DND-41 (cell line): ENCODE measurements around the gene ITPRID1.

Experiments
- ATAC-seq: fragments of 200-7000 bp; cut with Tn5 transposase; 3 replicates; pipeline ENCODE4 v1.9.1; 2021; ENCODE audit warnings: low read depth; ENCODE audit not compliant: insufficient read depth
- DNase-seq: peaks from one replicate; pipeline ENCODE4 v3.0.0-alpha.2; 2020
- H2AFZ ChIP-seq: 2 replicates; pipeline ENCODE4 v1.6.0; 2012; ENCODE audit warnings: low read depth, low read length
- H3K27ac ChIP-seq: 2 replicates; pipeline ENCODE4 v1.5.1; 2012; ENCODE audit warnings: low read length, inconsistent platforms
- H3K27me3 ChIP-seq: fragments of 200-600 bp; sonication (generic); 2 replicates; pipeline ENCODE4 v1.6.0; 2012; ENCODE audit warnings: low read length, mild to moderate bottlenecking, inconsistent platforms; ENCODE audit not compliant: insufficient read depth, poor library complexity
- H3K36me3 ChIP-seq: 2 replicates; pipeline ENCODE4 v1.5.1; 2012; ENCODE audit warnings: low read length, inconsistent platforms; ENCODE audit not compliant: insufficient read depth
- H3K4me1 ChIP-seq: 2 replicates; pipeline ENCODE4 v1.5.1; 2012; ENCODE audit warnings: mild to moderate bottlenecking, low read length; ENCODE audit not compliant: insufficient read depth
- H3K4me2 ChIP-seq: 2 replicates; pipeline ENCODE4 v1.6.0; 2012; ENCODE audit warnings: mild to moderate bottlenecking, moderate library complexity, low read length, inconsistent platforms; ENCODE audit not compliant: insufficient read depth
- H3K4me3 ChIP-seq, 2 experiments: fragments of 200-600 bp in 1 of 2; shearing (Covaris generic) in 1 of 2; 2 replicates each; pipeline ENCODE4 v1.5.1; 2012 to 2016; ENCODE audit warnings: inconsistent platforms in 2 of 2, low read length in 2 of 2, mild to moderate bottlenecking in 2 of 2, low read depth in 1 of 2, moderate library complexity in 1 of 2
- H3K79me2 ChIP-seq: 2 replicates; pipeline ENCODE4 v1.6.0; 2012; ENCODE audit warnings: low read length, inconsistent platforms; ENCODE audit not compliant: insufficient read depth
- H3K9ac ChIP-seq: 2 replicates; pipeline ENCODE4 v1.6.0; 2012; ENCODE audit warnings: low read depth, mild to moderate bottlenecking, inconsistent platforms, low read length, moderate library complexity
- H3K9me3 ChIP-seq: 2 replicates; pipeline ENCODE4 v1.5.1; 2012; ENCODE audit warnings: low read length, moderate library complexity, mild to moderate bottlenecking, inconsistent platforms; ENCODE audit not compliant: insufficient read depth, severe bottlenecking
- H4K20me1 ChIP-seq: 2 replicates; pipeline ENCODE4 v1.6.0; 2012; ENCODE audit warnings: low read length; ENCODE audit not compliant: insufficient read depth
- CTCF ChIP-seq: IDR thresholded peaks from 2 replicates; pipeline ENCODE4 v1.5.1; 2012; ENCODE audit warnings: borderline replicate concordance, low read length, moderate library complexity, mild to moderate bottlenecking; ENCODE audit not compliant: poor library complexity, severe bottlenecking; ENCODE audit errors: extremely low read depth
- EZH2 ChIP-seq: IDR thresholded peaks from 3 replicates; pipeline ENCODE4 v1.6.1; 2012; ENCODE audit warnings: borderline replicate concordance, low read depth, mild to moderate bottlenecking, moderate library complexity, low read length, inconsistent platforms; ENCODE audit not compliant: severe bottlenecking

Gene ITPRID1

GRCh38 chr7:31633894-31634494 lies 120.1 kb downstream of the ITPRID1 start:
- H3K4me1 ChIP-seq = no peaks in the 10 kb centered on the region
- no peaks in the 10 kb centered on the region for H3K79me2 ChIP-seq
- H3K9ac ChIP-seq = no peak overlapping the region
- TF ChIP-seq EZH2 = no peak
- TF ChIP-seq CTCF = peak; percentile 71
- H3K4me3 ChIP-seq = no peak overlapping the region
- H3K27me3 ChIP-seq = no peaks in the 10 kb centered on the region
- no peak overlapping the region for H2AFZ ChIP-seq
- DNase-seq = peak; percentile 19
- H3K4me2 ChIP-seq = no peak overlapping the region
- H3K9me3 ChIP-seq = no peaks in the 10 kb centered on the region
- H3K36me3 ChIP-seq = no peaks in the 10 kb centered on the region
- H3K27ac ChIP-seq = no peak overlapping the region
- peak; percentile 53; the same call in 1 of the 3 replicates for ATAC-seq
- H4K20me1 ChIP-seq = no peaks in the 10 kb centered on the region

GRCh38 chr7:31640381-31640780 lies 126.5 kb downstream of the ITPRID1 start:
- TF ChIP-seq EZH2 (no peak), CTCF (no peak)
- Histone ChIP-seq H3K79me2 (no peaks in the 10 kb centered on the region), H3K4me3 (no peak overlapping the region), H3K4me1 (no peaks in the 10 kb centered on the region), H4K20me1 (no peaks in the 10 kb centered on the region), H2AFZ (no peak overlapping the region), H3K4me2 (no peak overlapping the region), H3K9me3 (no peaks in the 10 kb centered on the region), H3K27ac (no peak overlapping the region), H3K27me3 (no peaks in the 10 kb centered on the region), H3K36me3 (no peaks in the 10 kb centered on the region), H3K9ac (no peak overlapping the region)
- ATAC-seq (no peak), DNase-seq (no peak)

- TF ChIP-seq EZH2 (no peak), CTCF (no peak)
- Histone ChIP-seq H3K4me2 (no peak overlapping the region), H3K4me1 (no peaks in the 10 kb centered on the region), H3K9me3 (no peaks in the 10 kb centered on the region), H3K27ac (no peak overlapping the region), H3K36me3 (no peaks in the 10 kb centered on the region), H3K27me3 (peaks cover 2% of the 10 kb centered on the region), H3K79me2 (no peaks in the 10 kb centered on the region), H3K9ac (no peak overlapping the region), H2AFZ (no peak overlapping the region), H3K4me3 (no peak overlapping the region), H4K20me1 (no peaks in the 10 kb centered on the region)
- ATAC-seq (no peak), DNase-seq (no peak)
Measured at GRCh38 chr7:31642681-31643115, 128.8 kb downstream of the ITPRID1 start.
